ENCODE results near the gene RFESD.
"Not testable (repeated sequence)": the region's sequence is repeated elsewhere in the genome, so short reads cannot be mapped to it uniquely, and the experiment has no call there.

RFESD gene

DNA sequence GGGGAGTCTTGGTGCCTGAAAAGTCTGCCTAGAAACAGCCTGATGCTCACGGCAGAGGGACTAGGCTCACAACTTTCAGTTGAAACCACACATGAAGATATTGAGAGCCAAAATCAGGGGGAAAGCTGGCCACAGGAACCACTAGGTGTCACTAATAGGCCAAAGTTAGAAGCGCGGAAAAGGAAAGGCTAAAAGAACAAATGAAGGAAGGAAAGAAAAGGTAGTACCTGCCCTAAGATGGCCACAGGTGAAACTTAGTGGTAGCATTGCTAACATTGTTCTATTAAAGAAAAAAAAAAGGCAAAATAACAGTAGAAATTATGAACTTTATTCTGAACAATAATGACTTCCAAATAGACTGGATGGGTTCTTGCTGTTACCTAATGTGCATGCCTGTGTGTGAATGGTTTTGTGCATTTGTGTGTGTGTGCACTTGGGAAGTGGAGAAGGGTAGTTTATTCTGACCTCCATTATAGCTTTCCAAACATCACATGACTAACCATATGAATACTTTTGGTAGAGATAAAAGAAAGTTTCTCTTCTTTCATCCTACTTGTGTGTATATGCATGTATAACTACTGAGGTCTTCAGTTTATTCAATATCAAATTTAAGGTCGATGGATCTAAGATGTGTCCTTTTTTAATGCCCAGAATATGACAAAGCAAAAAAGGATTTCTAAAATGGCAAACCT, 2.1 kb upstream of the RFESD start:
- TF ChIP-seq BHLHE40 (IDR thresholded peaks at IDR 0.05; ENCODE audit: borderline replicate concordance) (no peak), ZNF384 (IDR thresholded peaks at IDR 0.05) (no peak), FOXK2 (IDR thresholded peaks at IDR 0.05) (no peak), SUZ12 (IDR thresholded peaks at IDR 0.05) (no peak), HDGF (IDR thresholded peaks at IDR 0.05; ENCODE audit: borderline replicate concordance) (no peak)
- peak; percentile 53 for DNase-seq (ENCODE audit: extremely low spot score)
- ChIA-PET POLR2A (interaction anchor here (0.7 kb wide), 1 partner anchor 86 kb away, joined by 3 read pairs; the partner anchor contains the start of gene RHOBTB3), CTCF (interaction anchor here (0.5 to 1.2 kb wide), 12 partner anchors 9 to 203 kb away, joined by 3 to 7 read pairs (median 3); no protein-coding TSS in a partner anchor)

DNA sequence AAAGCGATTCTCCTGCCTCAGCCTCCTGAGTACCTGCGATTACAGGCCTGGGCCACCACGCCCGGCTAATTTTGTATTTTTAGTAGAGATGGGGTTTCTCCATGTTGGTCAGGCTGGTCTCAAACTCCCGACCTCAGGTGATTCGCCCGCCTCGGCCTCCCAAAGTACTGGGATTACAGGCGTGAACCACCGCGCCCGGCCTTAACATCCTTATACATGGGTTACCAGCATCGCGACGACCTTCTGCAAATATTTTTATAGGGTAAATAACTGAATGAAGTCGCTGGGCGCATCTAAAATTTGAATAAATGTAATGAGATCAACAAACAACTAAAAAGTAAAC, 380 bp upstream of the RFESD start:
- TF ChIP-seq L3MBTL2 (conservative IDR thresholded peaks at IDR 0.05), result peak; percentile 54
- POLR2A ChIA-PET, result interaction anchor here (0.5 to 2.1 kb wide), 40 partner anchors 9 to 290 kb away, joined by 3 to 29 read pairs (median 4); partner anchors contain the start of genes ARSK, GLRX, RHOBTB3 and SKIC3
- CTCF ChIA-PET, result interaction anchor here (0.5 to 1.4 kb wide), 3 partner anchors 18 to 160 kb away, joined by 3 to 4 read pairs (median 3); no protein-coding TSS in a partner anchor
- not testable (repeated sequence) for DNase-seq (ENCODE audit: extremely low spot score)

DNA sequence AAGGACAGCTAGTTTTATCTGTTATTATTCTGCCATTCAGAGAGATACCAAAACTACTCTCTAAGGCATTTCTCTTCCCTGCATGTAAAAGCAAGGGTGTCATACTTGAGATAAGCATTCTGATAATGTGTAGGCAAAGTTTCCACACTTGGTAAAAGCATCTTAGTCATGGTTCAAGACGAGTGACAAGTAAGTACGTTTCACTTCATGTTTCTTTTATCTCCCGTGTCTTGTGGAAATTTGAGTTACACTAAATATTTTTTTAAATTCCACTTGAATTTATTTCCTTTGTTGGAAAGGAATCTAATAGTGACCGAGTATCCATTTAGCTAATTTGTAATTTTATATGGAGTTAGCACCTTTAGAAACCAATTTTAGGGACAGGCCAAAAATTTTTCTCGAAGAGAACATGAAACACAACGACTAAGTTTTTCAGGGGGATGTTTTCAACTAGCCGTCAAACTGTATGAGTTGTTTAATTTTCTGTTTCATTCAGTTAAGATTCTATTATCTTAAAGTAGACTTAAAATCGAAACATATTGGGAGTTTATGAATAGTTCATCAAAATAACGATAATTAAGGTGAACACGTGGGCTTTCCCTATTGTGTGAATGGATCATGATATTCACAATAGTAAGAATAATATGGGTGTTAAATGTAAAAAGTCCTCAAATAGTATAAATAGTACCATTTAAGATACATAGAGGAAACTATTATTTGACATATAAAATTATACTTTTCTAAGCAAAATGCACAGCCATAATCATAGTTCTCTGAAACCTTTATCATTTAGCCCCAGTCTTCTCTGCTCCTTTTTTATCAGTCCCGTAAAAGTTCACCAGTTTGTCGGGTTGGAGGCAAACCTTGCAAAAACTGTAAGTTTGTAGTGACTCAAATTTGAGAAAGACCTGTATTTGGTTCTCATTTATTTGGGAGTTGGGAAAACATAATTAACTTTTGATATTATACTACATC, 1.6 kb downstream of the RFESD start:
- POLR2A ChIA-PET, result interaction anchor here (1.7 to 2.1 kb wide), 4 partner anchors 7 to 190 kb away, joined by 9 to 29 read pairs (median 12); partner anchors contain the start of gene RHOBTB3
- CTCF ChIA-PET, result interaction anchor here (1.1 kb wide), 1 partner anchor 52 kb away, joined by 3 read pairs; no protein-coding TSS in a partner anchor
- no peak for DNase-seq (ENCODE audit: extremely low spot score)
- no peak for TF ChIP-seq TARDBP (IDR thresholded peaks at IDR 0.05)
- TF ChIP-seq L3MBTL2 (conservative IDR thresholded peaks at IDR 0.05), result peak; percentile 38

DNA sequence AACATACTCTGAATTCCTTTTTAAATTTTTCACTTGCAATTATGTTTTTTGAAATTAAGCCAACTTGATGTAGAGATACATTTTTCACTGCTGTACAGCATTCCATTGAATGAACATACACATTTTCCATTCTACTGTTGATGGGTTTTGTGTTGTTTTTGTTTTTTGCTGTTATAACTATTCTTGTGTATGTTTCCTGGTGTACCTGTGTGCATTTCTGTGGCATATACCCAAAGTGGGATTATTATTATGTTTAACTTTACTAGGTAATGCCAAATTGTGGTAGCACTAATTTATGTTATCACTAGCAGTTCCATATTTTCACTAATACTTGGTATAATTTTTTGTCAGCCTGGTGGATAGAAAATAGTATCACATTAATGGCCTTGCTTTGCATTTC, 2.7 kb downstream of the RFESD start:
- ChIA-PET CTCF (no interaction called here), POLR2A (no interaction called here)
- no peak for TF ChIP-seq CTBP1 (IDR thresholded peaks at IDR 0.05; ENCODE audit: borderline replicate concordance)
- TF ChIP-seq FOXK2 (IDR thresholded peaks at IDR 0.05), result no peak
- TF ChIP-seq ARNT (IDR thresholded peaks at IDR 0.05), result no peak
- TF ChIP-seq HDGF (IDR thresholded peaks at IDR 0.05; ENCODE audit: borderline replicate concordance), result no peak
- TF ChIP-seq FOXM1 (IDR thresholded peaks at IDR 0.05; ENCODE audit: borderline replicate concordance), result no peak
- DNase-seq (ENCODE audit: extremely low spot score), result no peak

DNA sequence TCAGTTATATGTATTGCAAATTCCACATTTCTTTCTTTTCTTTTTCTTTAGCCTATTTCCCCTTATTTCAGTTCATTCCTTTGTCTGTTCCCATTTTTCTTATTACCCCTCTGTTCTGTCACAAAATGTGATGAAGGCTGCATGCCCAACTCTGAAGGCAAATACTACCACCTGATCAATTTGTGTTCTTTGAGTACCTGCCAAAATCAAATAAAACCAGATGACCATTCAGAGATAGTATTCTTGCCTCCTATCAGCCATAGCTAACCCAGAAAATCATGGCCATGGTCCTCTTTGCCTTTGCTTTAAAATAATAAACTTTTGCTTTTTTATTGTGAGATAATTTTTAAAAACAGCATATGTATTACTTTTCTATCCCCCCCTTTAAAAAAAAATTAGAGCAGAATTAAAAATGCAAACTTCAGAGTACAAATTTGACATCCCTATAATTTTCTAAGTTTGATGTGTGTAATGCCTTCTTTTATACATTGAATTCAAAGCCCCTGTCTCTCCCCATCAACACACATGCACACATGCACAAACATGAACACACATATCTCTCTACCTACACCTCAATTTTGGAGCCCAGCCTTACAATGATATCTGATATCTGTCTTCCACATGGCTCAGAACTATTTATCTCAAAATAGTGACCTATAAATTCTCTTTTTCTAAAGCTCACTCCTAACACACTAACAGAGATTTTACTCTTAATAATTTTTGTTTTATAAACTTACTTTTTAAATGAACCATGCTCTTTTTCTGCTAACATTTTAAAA, 3.5 kb downstream of the RFESD start:
- DNase-seq (ENCODE audit: extremely low spot score), result no peak
- POLR2A ChIA-PET, result no interaction called here

DNA sequence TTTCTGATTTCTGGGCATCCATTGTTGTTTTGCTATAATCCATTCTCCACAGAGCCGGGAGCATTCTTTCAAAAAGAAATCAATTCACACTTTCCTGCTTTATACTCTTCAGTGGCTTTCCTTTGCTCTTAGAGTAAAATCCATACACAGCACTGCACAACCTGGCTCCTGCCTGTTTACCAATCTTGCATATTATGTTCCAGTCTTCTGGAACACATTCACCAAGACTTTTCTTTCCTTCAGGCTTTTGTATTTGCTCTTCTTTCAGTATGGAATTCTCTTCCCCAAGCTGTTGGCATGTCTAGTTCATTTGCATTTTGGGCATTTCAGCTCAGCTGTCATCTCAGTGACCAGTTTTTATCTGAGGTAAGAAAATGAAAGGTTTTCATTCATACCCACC, 6.3 kb downstream of the RFESD start:
- ChIA-PET POLR2A (interaction anchor here (1.4 kb wide), 1 partner anchor 79 kb away, joined by 4 read pairs; no protein-coding TSS in a partner anchor), CTCF (no interaction called here)
- no peak for DNase-seq (ENCODE audit: extremely low spot score)
- TF ChIP-seq FOXK2 (IDR thresholded peaks at IDR 0.05) (no peak), TARDBP (IDR thresholded peaks at IDR 0.05) (no peak), SUZ12 (IDR thresholded peaks at IDR 0.05) (no peak), CTBP1 (IDR thresholded peaks at IDR 0.05; ENCODE audit: borderline replicate concordance) (no peak), BHLHE40 (IDR thresholded peaks at IDR 0.05; ENCODE audit: borderline replicate concordance) (no peak), ELF4 (IDR thresholded peaks at IDR 0.05) (no peak), HDGF (IDR thresholded peaks at IDR 0.05; ENCODE audit: borderline replicate concordance) (no peak), FOXM1 (IDR thresholded peaks at IDR 0.05; ENCODE audit: borderline replicate concordance) (no peak), ARNT (IDR thresholded peaks at IDR 0.05) (no peak), LEF1 (IDR thresholded peaks at IDR 0.05; ENCODE audit: borderline replicate concordance) (no peak), NFRKB (IDR thresholded peaks at IDR 0.05) (no peak), ZNF384 (IDR thresholded peaks at IDR 0.05) (no peak), SP1 (IDR thresholded peaks at IDR 0.05) (no peak), L3MBTL2 (conservative IDR thresholded peaks at IDR 0.05) (no peak), FOXA1 (IDR thresholded peaks at IDR 0.05) (no peak)
- TF ChIP-seq, protein P1, sequence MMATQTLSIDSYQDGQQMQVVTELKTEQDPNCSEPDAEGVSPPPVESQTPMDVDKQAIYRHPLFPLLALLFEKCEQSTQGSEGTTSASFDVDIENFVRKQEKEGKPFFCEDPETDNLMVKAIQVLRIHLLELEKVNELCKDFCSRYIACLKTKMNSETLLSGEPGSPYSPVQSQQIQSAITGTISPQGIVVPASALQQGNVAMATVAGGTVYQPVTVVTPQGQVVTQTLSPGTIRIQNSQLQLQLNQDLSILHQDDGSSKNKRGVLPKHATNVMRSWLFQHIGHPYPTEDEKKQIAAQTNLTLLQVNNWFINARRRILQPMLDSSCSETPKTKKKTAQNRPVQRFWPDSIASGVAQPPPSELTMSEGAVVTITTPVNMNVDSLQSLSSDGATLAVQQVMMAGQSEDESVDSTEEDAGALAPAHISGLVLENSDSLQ (IDR thresholded peaks at IDR 0.05), result no peak

More for the DNA sequence above, 3.5 kb downstream of the RFESD start:
- CTCF ChIA-PET, result interaction anchor here (0.5 to 0.7 kb wide), 2 partner anchors 669 to 1247 kb away, joined by 3 to 5 read pairs; no protein-coding TSS in a partner anchor
- no peak for TF ChIP-seq FOXM1 (IDR thresholded peaks at IDR 0.05; ENCODE audit: borderline replicate concordance)

DNA sequence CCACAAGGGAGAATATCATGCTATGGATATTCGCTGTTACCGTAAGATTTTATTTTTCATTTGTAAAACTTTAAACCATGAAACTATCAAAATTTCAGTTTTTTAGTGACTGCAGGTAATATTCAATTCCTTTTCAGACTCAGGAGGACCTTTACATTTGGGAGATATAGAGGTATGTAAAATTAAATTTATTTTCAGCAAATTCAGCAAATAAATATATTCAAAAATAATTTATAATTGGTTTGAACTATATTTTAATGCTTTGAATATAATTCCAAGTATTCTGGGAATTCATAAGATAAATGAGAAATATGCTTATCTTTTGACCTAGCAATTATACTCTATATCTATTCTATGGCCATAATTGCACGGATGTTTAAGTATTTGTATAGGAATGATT, 7.6 kb downstream of the RFESD start:
- POLR2A ChIA-PET, result no interaction called here
- TF ChIP-seq ARNT (IDR thresholded peaks at IDR 0.05) (no peak), TARDBP (IDR thresholded peaks at IDR 0.05) (no peak), L3MBTL2 (conservative IDR thresholded peaks at IDR 0.05) (no peak), HDGF (IDR thresholded peaks at IDR 0.05; ENCODE audit: borderline replicate concordance) (no peak), NFRKB (IDR thresholded peaks at IDR 0.05) (no peak), FOXM1 (IDR thresholded peaks at IDR 0.05; ENCODE audit: borderline replicate concordance) (no peak), CTBP1 (IDR thresholded peaks at IDR 0.05; ENCODE audit: borderline replicate concordance) (no peak), SP1 (IDR thresholded peaks at IDR 0.05) (no peak), LEF1 (IDR thresholded peaks at IDR 0.05; ENCODE audit: borderline replicate concordance) (no peak), SUZ12 (IDR thresholded peaks at IDR 0.05) (no peak), FOXA1 (IDR thresholded peaks at IDR 0.05) (no peak), BHLHE40 (IDR thresholded peaks at IDR 0.05; ENCODE audit: borderline replicate concordance) (no peak), ELF4 (IDR thresholded peaks at IDR 0.05) (no peak), FOXK2 (IDR thresholded peaks at IDR 0.05) (no peak), ZNF384 (IDR thresholded peaks at IDR 0.05) (no peak)
- TF ChIP-seq, protein P1 (IDR thresholded peaks at IDR 0.05), result no peak
- no peak for DNase-seq (ENCODE audit: extremely low spot score)
- CTCF ChIA-PET, result no interaction called here

Measured in HEK293T (cell line).